ENCODE data around the gene MYO16. TPM values are rescaled to one million over a fixed set of nuclear protein-coding genes. Genes with fewer than 3 reads are reported as not detected.

MYO16 gene
- total and polyA plus RNA-seq, 9 donors: under 0.01 to 0.37 (median 0.16) TPM; not detected in 2

DNA sequence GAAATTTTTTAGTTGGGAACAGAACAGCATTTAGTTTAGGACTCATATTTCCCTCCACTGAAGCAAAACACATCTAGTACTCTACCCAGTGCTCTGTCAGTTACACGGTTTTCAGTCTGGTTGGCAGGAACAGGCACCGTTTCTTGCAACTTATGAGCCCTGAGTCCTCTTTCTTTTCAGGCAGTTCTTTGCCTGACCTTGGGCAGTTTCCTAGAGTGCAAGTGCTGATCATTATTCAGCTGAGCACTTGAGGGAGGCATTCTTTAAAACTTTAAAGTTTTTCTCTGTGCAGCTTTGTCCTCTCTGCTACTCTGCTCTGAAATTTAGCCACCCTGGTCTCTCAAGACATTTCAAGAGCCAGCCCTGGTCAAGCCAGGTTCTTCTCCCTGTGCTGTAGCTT is 96.1 kb downstream of the MYO16 start:
- Histone ChIP-seq H3K4me1 (ENCODE audit: insufficient read depth) (no peaks in the 10 kb centered on the region), H3K9me3 (no peaks in the 10 kb centered on the region), H3K36me3 (no peaks in the 10 kb centered on the region), H3K27me3 (no peaks in the 10 kb centered on the region), H3K4me3 (no peak overlapping the region), H3K27ac (no peak overlapping the region)
- DNase-seq: no peak
- intact Hi-C loops (cut with DNase I): no loop called here
- 22 to 30% (median 26%) methylated on average over 2 of the region's 2 CpGs for WGBS, 3 donors
- TF ChIP-seq EP300 (IDR thresholded peaks at IDR 0.05): no peak
- TF ChIP-seq POLR2A (IDR thresholded peaks at IDR 0.05): no peak
- TF ChIP-seq CTCF (IDR thresholded peaks at IDR 0.05): no peak

- Histone ChIP-seq H3K9me3 (no peaks in the 10 kb centered on the region), H3K4me3 (no peak overlapping the region), H3K27ac (no peak overlapping the region), H3K4me1 (ENCODE audit: insufficient read depth) (no peaks in the 10 kb centered on the region), H3K36me3 (no peaks in the 10 kb centered on the region), H3K27me3 (no peaks in the 10 kb centered on the region)
- TF ChIP-seq CTCF (IDR thresholded peaks at IDR 0.05): no peak
- TF ChIP-seq EP300 (IDR thresholded peaks at IDR 0.05): no peak
- TF ChIP-seq POLR2A (IDR thresholded peaks at IDR 0.05): no peak
- WGBS, 3 donors: 62 to 70% (median 64%) methylated on average over 5 of the region's 5 CpGs
- no peak for DNase-seq
- intact Hi-C loops (cut with DNase I): no loop called here
Observed at GRCh38 chr13:108728370-108728769, 99.0 kb downstream of the MYO16 start.

GRCh38 chr13:108733022-108733560 is 103.7 kb downstream of the MYO16 start:
- WGBS, 3 donors: 26 to 51% (median 34%) methylated on average over 3 of the region's 3 CpGs
- no peaks in the 10 kb centered on the region for H3K4me1 ChIP-seq (ENCODE audit: insufficient read depth)
- H3K9me3 ChIP-seq: no peaks in the 10 kb centered on the region
- TF ChIP-seq POLR2A (IDR thresholded peaks at IDR 0.05): no peak
- no peak for TF ChIP-seq CTCF (IDR thresholded peaks at IDR 0.05)
- TF ChIP-seq EP300 (IDR thresholded peaks at IDR 0.05): no peak
- no peaks in the 10 kb centered on the region for H3K36me3 ChIP-seq
- H3K27me3 ChIP-seq: no peaks in the 10 kb centered on the region
- no peak overlapping the region for H3K4me3 ChIP-seq
- intact Hi-C loops (cut with DNase I): no loop called here
- H3K27ac ChIP-seq: no peak overlapping the region
- no peak for DNase-seq

GRCh38 chr13:108734676-108735075 is 105.3 kb downstream of the MYO16 start:
- intact Hi-C loops (cut with DNase I): no loop called here
- Histone ChIP-seq H3K4me1 (ENCODE audit: insufficient read depth) (no peaks in the 10 kb centered on the region), H3K4me3 (no peak overlapping the region), H3K9me3 (no peaks in the 10 kb centered on the region), H3K27me3 (no peaks in the 10 kb centered on the region), H3K36me3 (no peaks in the 10 kb centered on the region), H3K27ac (no peak overlapping the region)
- TF ChIP-seq CTCF (IDR thresholded peaks at IDR 0.05) (no peak), POLR2A (IDR thresholded peaks at IDR 0.05) (no peak), EP300 (IDR thresholded peaks at IDR 0.05) (no peak)
- no peak for DNase-seq
- 53 to 63% (median 61%) methylated on average over 4 of the region's 4 CpGs for WGBS, 3 donors

Measured in ovary (tissue), 9 donors.